Ishikawa (cell line): ENCODE results near the gene SMYD3.

Experiments used
- CEBPB ChIP-seq: IDR thresholded peaks from 2 replicates; pipeline ENCODE4 v1.6.1; 2012
- CREB1 ChIP-seq: IDR thresholded peaks from 2 replicates; pipeline ENCODE4 v1.6.1; 2012; ENCODE audit warnings: low read depth
- EGR1 ChIP-seq: IDR thresholded peaks from 2 replicates; pipeline ENCODE4 v1.6.1; 2012
- EP300 ChIP-seq: IDR thresholded peaks from 2 replicates; pipeline ENCODE4 v1.6.1; 2012; ENCODE audit warnings: borderline replicate concordance
- RAD21 ChIP-seq: IDR thresholded peaks from 2 replicates; pipeline ENCODE4 v1.6.1; 2012; ENCODE audit warnings: low read depth
- TF ChIP-seq, protein P1 (sequence below): IDR thresholded peaks from 2 replicates; pipeline ENCODE4 v1.6.1; 2012; ENCODE audit warnings: low read depth, mild to moderate bottlenecking
- TF ChIP-seq, protein P2 (sequence below): IDR thresholded peaks from 2 replicates; pipeline ENCODE4 v1.6.1; 2012

DNA sequence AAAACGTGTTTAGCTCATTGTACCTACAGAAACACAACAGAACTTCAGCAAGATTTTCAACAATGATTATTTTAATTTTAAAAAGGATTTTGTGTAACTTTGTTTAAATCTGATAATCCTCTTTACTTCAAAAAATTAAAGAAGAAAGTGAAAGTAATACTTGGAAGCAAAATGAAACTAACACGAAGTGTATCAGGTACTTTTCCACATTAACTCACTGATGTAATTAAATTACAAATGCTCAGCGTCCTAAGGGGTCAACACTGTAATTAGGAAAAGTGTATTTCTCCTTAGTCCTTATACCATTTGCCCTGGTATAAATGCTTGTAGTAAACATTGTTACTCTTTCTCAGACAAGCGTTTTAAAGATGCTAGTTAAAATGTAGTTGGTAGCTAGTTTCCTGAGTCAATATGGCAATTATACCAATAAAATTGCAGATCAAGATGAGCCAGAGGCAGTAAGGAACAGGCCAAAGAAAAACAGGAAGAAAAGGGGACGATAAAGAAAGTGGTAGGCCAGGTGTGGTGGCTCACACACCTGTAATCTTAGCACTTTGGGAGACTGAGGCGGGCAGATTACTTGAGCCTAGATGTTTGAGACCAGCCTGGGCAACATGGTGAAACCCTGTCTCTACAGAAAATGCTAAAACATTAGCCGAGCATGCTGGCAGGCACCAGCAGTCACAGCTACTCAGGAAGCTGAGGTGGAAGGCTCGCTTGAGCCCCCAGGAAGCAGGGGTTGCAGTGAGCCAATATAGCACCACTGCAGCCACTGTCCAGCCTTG, 553.0 kb downstream of the SMYD3 start:
- TF ChIP-seq, protein P1, sequence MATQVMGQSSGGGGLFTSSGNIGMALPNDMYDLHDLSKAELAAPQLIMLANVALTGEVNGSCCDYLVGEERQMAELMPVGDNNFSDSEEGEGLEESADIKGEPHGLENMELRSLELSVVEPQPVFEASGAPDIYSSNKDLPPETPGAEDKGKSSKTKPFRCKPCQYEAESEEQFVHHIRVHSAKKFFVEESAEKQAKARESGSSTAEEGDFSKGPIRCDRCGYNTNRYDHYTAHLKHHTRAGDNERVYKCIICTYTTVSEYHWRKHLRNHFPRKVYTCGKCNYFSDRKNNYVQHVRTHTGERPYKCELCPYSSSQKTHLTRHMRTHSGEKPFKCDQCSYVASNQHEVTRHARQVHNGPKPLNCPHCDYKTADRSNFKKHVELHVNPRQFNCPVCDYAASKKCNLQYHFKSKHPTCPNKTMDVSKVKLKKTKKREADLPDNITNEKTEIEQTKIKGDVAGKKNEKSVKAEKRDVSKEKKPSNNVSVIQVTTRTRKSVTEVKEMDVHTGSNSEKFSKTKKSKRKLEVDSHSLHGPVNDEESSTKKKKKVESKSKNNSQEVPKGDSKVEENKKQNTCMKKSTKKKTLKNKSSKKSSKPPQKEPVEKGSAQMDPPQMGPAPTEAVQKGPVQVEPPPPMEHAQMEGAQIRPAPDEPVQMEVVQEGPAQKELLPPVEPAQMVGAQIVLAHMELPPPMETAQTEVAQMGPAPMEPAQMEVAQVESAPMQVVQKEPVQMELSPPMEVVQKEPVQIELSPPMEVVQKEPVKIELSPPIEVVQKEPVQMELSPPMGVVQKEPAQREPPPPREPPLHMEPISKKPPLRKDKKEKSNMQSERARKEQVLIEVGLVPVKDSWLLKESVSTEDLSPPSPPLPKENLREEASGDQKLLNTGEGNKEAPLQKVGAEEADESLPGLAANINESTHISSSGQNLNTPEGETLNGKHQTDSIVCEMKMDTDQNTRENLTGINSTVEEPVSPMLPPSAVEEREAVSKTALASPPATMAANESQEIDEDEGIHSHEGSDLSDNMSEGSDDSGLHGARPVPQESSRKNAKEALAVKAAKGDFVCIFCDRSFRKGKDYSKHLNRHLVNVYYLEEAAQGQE, result no peak
- TF ChIP-seq CEBPB (no peak), EP300 (no peak), CREB1 (no peak), RAD21 (no peak), EGR1 (no peak)
- TF ChIP-seq, protein P2, sequence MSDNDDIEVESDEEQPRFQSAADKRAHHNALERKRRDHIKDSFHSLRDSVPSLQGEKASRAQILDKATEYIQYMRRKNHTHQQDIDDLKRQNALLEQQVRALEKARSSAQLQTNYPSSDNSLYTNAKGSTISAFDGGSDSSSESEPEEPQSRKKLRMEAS, result no peak
